Heart left ventricle (tissue), 16 donors: ENCODE data around the gene DMD. TPM values are rescaled to one million over a fixed set of nuclear protein-coding genes. Genes with fewer than 3 reads are reported as not detected.

ENCODE experiments used
- ATAC-seq, 4 donors: fragments of 200-7000 bp; cut with Tn5 transposase; one replicate each; pipeline ENCODE4 v1.9.1; 2020 to 2022; ENCODE audit warnings: moderate library complexity in 4 of 4, mild to moderate bottlenecking in 3 of 4, moderate number of reproducible peaks in 1 of 4
- DNase-seq, 5 donors: peaks; one replicate each; pipeline ENCODE4 v3.0.0-alpha.2; 2020
- H3K27ac ChIP-seq, 12 donors: fragments of 200-600 bp; sonication (generic) in 4 of 12; one replicate each; pipeline versions ENCODE4 v1.5.0 to v1.8.0; 2016 to 2022; ENCODE audit warnings: mild to moderate bottlenecking in 2 of 12
- H3K27me3 ChIP-seq, 9 donors: fragments of 200-600 bp; sonication (generic) in 2 of 9; one replicate each; pipeline versions ENCODE4 v1.5.1 to v1.8.0; 2016 to 2022; ENCODE audit warnings: mild to moderate bottlenecking in 3 of 9
- H3K36me3 ChIP-seq, 9 donors: fragments of 200-600 bp; sonication (generic) in 2 of 9; one replicate each; pipeline versions ENCODE4 v1.5.0 to v1.8.0; 2018 to 2022; ENCODE audit warnings: mild to moderate bottlenecking in 2 of 9
- H3K4me1 ChIP-seq, 12 donors: fragments of 200-600 bp; sonication (generic) in 4 of 12; one replicate each; pipeline versions ENCODE4 v1.5.0 to v1.8.0; 2016 to 2022; ENCODE audit warnings: mild to moderate bottlenecking in 3 of 12
- H3K4me3 ChIP-seq, 12 donors: fragments of 200-600 bp; sonication (generic) in 4 of 12; one replicate each; pipeline versions ENCODE4 v1.5.0 to v1.8.0; 2017 to 2022; ENCODE audit warnings: mild to moderate bottlenecking in 9 of 12, moderate library complexity in 4 of 12
- H3K9me3 ChIP-seq, 12 donors: fragments of 200-600 bp; sonication (generic) in 4 of 12; one replicate each; pipeline versions ENCODE4 v1.5.0 to v1.8.0; 2016 to 2022; ENCODE audit warnings: mild to moderate bottlenecking in 1 of 12
- POLR2A ChIP-seq, 2 donors: fragments of 450-650 bp; IDR thresholded peaks; one replicate each; pipeline ENCODE4 v1.6.1; 2017; ENCODE audit warnings: antibody characterized with exemption in 2 of 2, mild to moderate bottlenecking in 2 of 2, moderate library complexity in 2 of 2
- WGBS, 4 donors: extraction: QIAGEN DNeasy Blood & Tissue Kit in 2 of 4; methylation state at CpG; one replicate each; pipeline versions ENCODE4 v1.1.5 to v1.1.7; 2013 to 2018; 5-methylcytosine and 5-hydroxymethylcytosine counted together
- intact Hi-C, 10 donors: fragments of 100-400 bp; cut with DNase I; formaldehyde crosslinking; loops; one replicate each; pipeline versions ENCODE4 v1.11.1 to v1.14.2; 2022
- polyA plus RNA-seq, 2 donors: library from polyadenylated mRNA; stranded (reverse); fragments of 200-250 nt; gene quantifications; one replicate each; pipeline ENCODE4 v1.2.3, GENCODE V29; 2013
- total RNA-seq, 9 donors: library from RNA; depleted of rRNA in 2 of 9; stranded (reverse); fragments of >200 nt in 2 of 9; fragmentation: NEBNext Ultra II Directional in 3 of 9; extraction: Animal tissue kit (Norgen Biotek cat#: 25700) in 3 of 9; gene quantifications; one replicate each; pipeline versions ENCODE4 v1.1.0 to v1.2.4, GENCODE V29; 2016 to 2023
- TF ChIP-seq, protein P1 (sequence below), 12 donors: fragments of 200-600 bp; sonication (generic) in 4 of 12; IDR thresholded peaks; one replicate each; pipeline versions ENCODE4 v1.5.0 to v1.8.0; 2018 to 2022; ENCODE audit warnings: antibody characterized with exemption in 12 of 12, mild to moderate bottlenecking in 5 of 12
- donor health status: ischemic (EF 13 %, LVEDD 7.1; RV severe dilation, severe dysfunction).
- donor health status: healthy with polysubstance abuse.
- donor health status: DM: no; HTN: yes; CAD: no.
- donor health status: DM: no; HTN: no; CAD: no.
- donor health status: ischemic (EF 25% LVEDD 6.9; RV normal size, moderate dysfunction).
- donor health status: ischemic (EF 25% LVEDD 5.7; RV mildly dilated, moderate dysfunction).
- donor health status: healthy.
- donor health status: DM: yes; HTN: yes; CAD: no.
- donor health status: ischemic (EF 35%, LVEDD 5.7; RV mildly dilated, moderate dysfunction).
- donor health status: nonischemic (EF 11% LVEDD 7.7; RV severe dilation, severe dysfunction).
- donor health status: DM: yes; HTN: yes; CAD: no.
- donor health status: PGD.
- donor health status: ischemic (EF 29% LVEDD 5.4; RV normal size, mild dysfunction).
- donor health status: nonischemic (EF 23%, LVEDD 6.1; RV moderate dilation, normal function).

The DMD gene
- total and polyA plus RNA-seq, 11 donors, result 34.7 to 236 (median 162) TPM

DNA sequence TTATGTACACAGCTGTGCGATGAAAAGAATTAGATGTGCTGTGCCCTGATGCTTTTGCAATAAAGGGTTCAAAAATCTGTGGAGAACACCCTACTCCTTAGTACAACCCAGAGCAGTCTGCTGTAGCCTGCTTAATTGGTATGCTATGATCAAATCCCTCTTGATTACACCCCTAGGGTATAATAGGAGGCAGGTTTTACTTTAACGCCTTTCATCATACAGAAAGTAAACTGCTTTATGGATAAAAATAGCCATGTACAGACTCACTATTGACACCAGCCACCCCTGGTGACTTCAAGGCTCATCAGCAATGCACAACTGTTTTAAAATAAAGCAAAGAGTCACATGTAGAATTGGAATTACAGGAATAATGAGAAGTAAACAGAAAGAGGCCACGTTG lies 315.3 kb downstream of the DMD start:
- H3K9me3 ChIP-seq, result no peaks in the 10 kb centered on the region
- peak in 2 of 4 donors; percentile 30 to 38 for ATAC-seq
- TF ChIP-seq, protein P1, sequence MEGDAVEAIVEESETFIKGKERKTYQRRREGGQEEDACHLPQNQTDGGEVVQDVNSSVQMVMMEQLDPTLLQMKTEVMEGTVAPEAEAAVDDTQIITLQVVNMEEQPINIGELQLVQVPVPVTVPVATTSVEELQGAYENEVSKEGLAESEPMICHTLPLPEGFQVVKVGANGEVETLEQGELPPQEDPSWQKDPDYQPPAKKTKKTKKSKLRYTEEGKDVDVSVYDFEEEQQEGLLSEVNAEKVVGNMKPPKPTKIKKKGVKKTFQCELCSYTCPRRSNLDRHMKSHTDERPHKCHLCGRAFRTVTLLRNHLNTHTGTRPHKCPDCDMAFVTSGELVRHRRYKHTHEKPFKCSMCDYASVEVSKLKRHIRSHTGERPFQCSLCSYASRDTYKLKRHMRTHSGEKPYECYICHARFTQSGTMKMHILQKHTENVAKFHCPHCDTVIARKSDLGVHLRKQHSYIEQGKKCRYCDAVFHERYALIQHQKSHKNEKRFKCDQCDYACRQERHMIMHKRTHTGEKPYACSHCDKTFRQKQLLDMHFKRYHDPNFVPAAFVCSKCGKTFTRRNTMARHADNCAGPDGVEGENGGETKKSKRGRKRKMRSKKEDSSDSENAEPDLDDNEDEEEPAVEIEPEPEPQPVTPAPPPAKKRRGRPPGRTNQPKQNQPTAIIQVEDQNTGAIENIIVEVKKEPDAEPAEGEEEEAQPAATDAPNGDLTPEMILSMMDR (IDR thresholded peaks at IDR 0.05), result no peak
- no peak for TF ChIP-seq POLR2A (IDR thresholded peaks at IDR 0.05)
- H3K36me3 ChIP-seq, result no peaks in the 10 kb centered on the region
- peaks cover 0 to 5% (median 0%) of the 10 kb centered on the region in 9 donors for H3K27me3 ChIP-seq
- no peak overlapping the region for H3K27ac ChIP-seq
- DNase-seq, result no peak
- H3K4me1 ChIP-seq, result peaks cover 0 to 4% (median 0%) of the 10 kb centered on the region in 12 donors
- H3K4me3 ChIP-seq, result no peak overlapping the region
- 54 to 58% (median 55%) methylated on average over 3 of the region's 3 CpGs for WGBS, 4 donors
- intact Hi-C loops, result no loop called here

DNA sequence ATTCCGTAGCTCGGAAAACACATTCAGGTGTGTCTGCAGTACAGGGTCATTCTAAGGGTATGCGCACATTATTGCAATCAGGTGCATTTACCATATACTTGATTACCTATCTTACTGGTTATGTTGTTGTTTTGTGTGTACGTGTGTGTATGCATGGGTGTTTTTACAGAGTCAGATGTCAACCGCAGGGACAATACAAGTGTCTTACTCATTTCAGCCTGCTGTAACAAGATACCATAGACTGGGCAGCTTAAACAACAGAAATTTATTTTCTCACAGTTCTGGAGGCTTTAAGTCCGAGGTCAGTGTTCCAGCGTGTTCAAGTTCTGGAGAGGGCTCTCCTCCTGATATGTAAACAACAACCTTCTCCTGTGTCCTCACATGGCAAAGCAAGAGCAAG lies 316.7 kb downstream of the DMD start:
- Histone ChIP-seq H3K36me3 (no peaks in the 10 kb centered on the region), H3K9me3 (no peaks in the 10 kb centered on the region), H3K4me3 (no peak overlapping the region), H3K4me1 (peaks cover 0 to 4% (median 0%) of the 10 kb centered on the region in 12 donors), H3K27me3 (peaks cover 0 to 5% (median 0%) of the 10 kb centered on the region in 9 donors), H3K27ac (no peak overlapping the region)
- intact Hi-C loops, result no loop called here
- 85 to 95% (median 87%) methylated on average over 7 of the region's 7 CpGs for WGBS, 4 donors
- TF ChIP-seq, protein P1 (IDR thresholded peaks at IDR 0.05), result no peak
- no peak for TF ChIP-seq POLR2A (IDR thresholded peaks at IDR 0.05)
- no peak for DNase-seq
- no peak for ATAC-seq

DNA sequence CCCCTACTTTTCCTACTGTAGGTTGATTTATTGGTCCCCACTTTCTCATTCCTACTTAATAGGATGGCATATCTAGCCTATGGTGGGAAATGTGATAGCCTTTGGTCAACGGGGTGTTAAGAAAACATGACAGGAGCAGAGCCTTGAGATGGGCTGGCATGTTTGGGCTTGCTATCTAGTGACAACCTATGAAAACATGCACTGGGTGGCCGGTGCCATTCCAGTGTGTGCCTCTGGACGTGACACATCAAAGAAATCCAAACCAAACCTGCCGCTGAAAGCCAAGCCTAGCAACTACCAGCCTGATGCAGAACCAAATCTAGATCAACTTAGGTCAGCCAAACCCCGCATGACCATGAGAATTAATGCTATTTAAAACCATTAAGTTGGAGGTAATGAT lies 317.6 kb downstream of the DMD start:
- DNase-seq (no peak), ATAC-seq (no peak)
- H3K27me3 ChIP-seq, result peaks cover 0 to 5% (median 0%) of the 10 kb centered on the region in 9 donors
- no peaks in the 10 kb centered on the region for H3K9me3 ChIP-seq
- TF ChIP-seq, protein P1 (IDR thresholded peaks at IDR 0.05), result no peak
- no peak for TF ChIP-seq POLR2A (IDR thresholded peaks at IDR 0.05)
- no peaks in the 10 kb centered on the region for H3K36me3 ChIP-seq
- intact Hi-C loops, result no loop called here
- no peak overlapping the region for H3K27ac ChIP-seq
- 49 to 59% (median 56%) methylated on average over 5 of the region's 5 CpGs for WGBS, 4 donors
- H3K4me3 ChIP-seq, result no peak overlapping the region
- peaks cover 0 to 4% (median 0%) of the 10 kb centered on the region in 12 donors for H3K4me1 ChIP-seq

DNA sequence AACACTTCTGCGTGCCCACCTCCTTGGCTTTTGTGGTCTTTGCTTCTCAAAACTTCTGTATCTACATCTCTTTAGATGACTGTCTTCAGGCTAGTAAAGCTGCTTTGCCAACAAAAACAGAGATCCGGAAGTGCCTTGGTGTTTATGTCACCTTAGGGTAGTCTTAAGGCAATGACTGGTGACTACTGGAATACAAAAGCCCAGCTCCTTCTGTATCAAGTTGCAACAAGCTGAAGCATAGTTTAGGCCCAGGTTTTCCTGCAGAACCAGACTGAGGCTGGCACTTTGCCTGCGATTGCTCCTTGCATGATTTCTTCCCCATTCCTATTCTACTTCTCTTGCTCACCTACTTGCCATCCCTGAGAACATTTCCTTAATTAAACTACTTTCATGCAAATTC lies 333.8 kb downstream of the DMD start:
- TF ChIP-seq POLR2A (IDR thresholded peaks at IDR 0.05), result no peak
- TF ChIP-seq, protein P1 (IDR thresholded peaks at IDR 0.05), result no peak
- DNase-seq (no peak), ATAC-seq (no peak)
- Histone ChIP-seq H3K36me3 (no peaks in the 10 kb centered on the region), H3K4me3 (no peak overlapping the region), H3K9me3 (no peaks in the 10 kb centered on the region), H3K4me1 (peaks cover 0 to 4% (median 0%) of the 10 kb centered on the region in 12 donors), H3K27ac (no peak overlapping the region), H3K27me3 (no peaks in the 10 kb centered on the region)
- WGBS, 4 donors, result 66 to 85% (median 76%) methylated on average over 3 of the region's 3 CpGs
- intact Hi-C loops, result no loop called here
